Lower leg skin (tissue), 4 donors: ENCODE measurements around the gene TBC1D10A. TPM values are rescaled to one million over a fixed set of nuclear protein-coding genes. Genes with fewer than 3 reads are reported as not detected.

Source experiments
- DNase-seq, 2 donors: peaks; one replicate each; pipeline ENCODE4 v3.0.0-alpha.2; 2019; ENCODE audit warnings: low spot score in 2 of 2
- H3K4me3 ChIP-seq: fragments of 200-600 bp; sonication (generic); 2 replicates; pipeline ENCODE4 v1.5.1; 2017; ENCODE audit warnings: mild to moderate bottlenecking, low read depth; ENCODE audit not compliant: poor library complexity, severe bottlenecking
- POLR2A ChIP-seq, 2 donors: fragments of 450-650 bp; IDR thresholded peaks; one replicate each; pipeline ENCODE4 v1.6.1; 2016 to 2017; ENCODE audit warnings: antibody characterized with exemption in 2 of 2, mild to moderate bottlenecking in 1 of 2, moderate library complexity in 1 of 2
- WGBS, 2 donors: methylation state at CpG; one replicate each; pipeline ENCODE4 v1.1.5; 2018; 5-methylcytosine and 5-hydroxymethylcytosine counted together
- intact Hi-C: fragments of 100-400 bp; cut with DNase I; formaldehyde crosslinking; loops from one replicate; pipeline ENCODE4 v1.15.0; 2023; ENCODE audit warnings: low total_unique reads
- total RNA-seq, 4 donors: library from RNA; depleted of rRNA; stranded (reverse); fragments of >200 nt; gene quantifications; one replicate each; pipeline ENCODE4 v1.1.0, GENCODE V29; 2016
- TF ChIP-seq, protein P1 (sequence below), 3 donors: fragments of 450-650 bp; IDR thresholded peaks; one replicate each; pipeline ENCODE4 v1.5.1; 2016; ENCODE audit warnings: antibody characterized with exemption in 3 of 3, mild to moderate bottlenecking in 3 of 3, moderate library complexity in 2 of 3

The TBC1D10A gene
- total RNA-seq, 4 donors from 2014 or later, result 64.8 to 80.1 (median 74.2) TPM

- TF ChIP-seq POLR2A (IDR thresholded peaks at IDR 0.05), result no peak
- TF ChIP-seq, protein P1, sequence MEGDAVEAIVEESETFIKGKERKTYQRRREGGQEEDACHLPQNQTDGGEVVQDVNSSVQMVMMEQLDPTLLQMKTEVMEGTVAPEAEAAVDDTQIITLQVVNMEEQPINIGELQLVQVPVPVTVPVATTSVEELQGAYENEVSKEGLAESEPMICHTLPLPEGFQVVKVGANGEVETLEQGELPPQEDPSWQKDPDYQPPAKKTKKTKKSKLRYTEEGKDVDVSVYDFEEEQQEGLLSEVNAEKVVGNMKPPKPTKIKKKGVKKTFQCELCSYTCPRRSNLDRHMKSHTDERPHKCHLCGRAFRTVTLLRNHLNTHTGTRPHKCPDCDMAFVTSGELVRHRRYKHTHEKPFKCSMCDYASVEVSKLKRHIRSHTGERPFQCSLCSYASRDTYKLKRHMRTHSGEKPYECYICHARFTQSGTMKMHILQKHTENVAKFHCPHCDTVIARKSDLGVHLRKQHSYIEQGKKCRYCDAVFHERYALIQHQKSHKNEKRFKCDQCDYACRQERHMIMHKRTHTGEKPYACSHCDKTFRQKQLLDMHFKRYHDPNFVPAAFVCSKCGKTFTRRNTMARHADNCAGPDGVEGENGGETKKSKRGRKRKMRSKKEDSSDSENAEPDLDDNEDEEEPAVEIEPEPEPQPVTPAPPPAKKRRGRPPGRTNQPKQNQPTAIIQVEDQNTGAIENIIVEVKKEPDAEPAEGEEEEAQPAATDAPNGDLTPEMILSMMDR (IDR thresholded peaks at IDR 0.05), result no peak
- intact Hi-C loops, result no loop called here
- WGBS, 2 donors, result 76 to 79% methylated on average over 7 of the region's 7 CpGs
- no peak for DNase-seq
- no peak overlapping the region for H3K4me3 ChIP-seq
Observed at GRCh38 chr22:30295576-30295975, 31.2 kb downstream of the TBC1D10A start.

GRCh38 chr22:30294830-30295229, 31.9 kb downstream of the TBC1D10A start:
- H3K4me3 ChIP-seq, result no peak overlapping the region
- TF ChIP-seq, protein P1 (IDR thresholded peaks at IDR 0.05), result no peak
- no peak for TF ChIP-seq POLR2A (IDR thresholded peaks at IDR 0.05)
- intact Hi-C loops, result no loop called here
- 88% methylated on average over 3 to 9 of the region's 11 CpGs for WGBS, 2 donors
- no peak for DNase-seq

DNA sequence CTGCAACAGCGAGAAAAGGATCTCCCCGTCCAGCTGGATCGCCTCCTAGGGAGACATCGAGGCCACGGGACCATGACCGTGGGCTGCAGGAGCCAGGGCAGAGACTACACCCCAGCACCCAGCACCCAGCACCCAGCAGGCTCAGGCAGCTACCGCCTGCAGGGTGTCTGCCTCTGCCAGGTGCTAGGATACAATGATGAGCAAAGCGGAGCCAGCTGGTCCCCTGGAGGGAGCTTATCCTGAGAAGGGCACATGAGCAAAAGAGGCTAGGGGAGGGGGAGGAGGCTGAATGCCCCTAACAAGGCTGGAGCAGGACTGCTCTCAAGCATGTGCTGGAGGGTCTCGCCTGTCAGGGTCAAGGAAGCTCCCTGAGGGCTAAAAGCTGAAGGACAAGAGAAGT, 32.7 kb downstream of the TBC1D10A start:
- TF ChIP-seq POLR2A (IDR thresholded peaks at IDR 0.05), result no peak
- TF ChIP-seq, protein P1 (IDR thresholded peaks at IDR 0.05), result no peak
- no peak overlapping the region for H3K4me3 ChIP-seq
- intact Hi-C loops, result no loop called here
- DNase-seq, result no peak
- WGBS, 2 donors, result 67 to 86% methylated on average over 6 to 9 of the region's 9 CpGs

DNA sequence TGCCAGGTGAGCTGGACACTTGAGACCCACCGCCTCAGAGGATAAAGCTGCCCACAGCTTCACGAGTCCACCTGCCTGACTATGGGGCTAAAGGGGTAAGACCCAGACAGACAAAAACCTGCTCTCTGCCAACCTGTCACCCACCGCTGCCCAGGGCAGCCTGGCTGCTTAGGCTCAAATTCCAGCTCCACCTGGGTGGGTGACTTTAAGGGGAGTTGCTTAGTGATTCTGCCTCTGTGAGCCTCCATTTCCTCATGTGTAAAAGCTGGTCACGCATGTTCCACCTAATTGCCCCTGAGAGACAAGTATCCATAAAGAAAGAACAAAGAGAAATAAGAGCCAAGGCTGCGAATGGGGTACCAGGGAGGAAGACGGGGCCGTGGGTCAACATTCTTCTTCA, 33.7 kb downstream of the TBC1D10A start:
- no peak overlapping the region for H3K4me3 ChIP-seq
- no peak for DNase-seq
- intact Hi-C loops, result no loop called here
- 75 to 79% methylated on average over 7 of the region's 7 CpGs for WGBS, 2 donors
- no peak for TF ChIP-seq POLR2A (IDR thresholded peaks at IDR 0.05)
- TF ChIP-seq, protein P1 (IDR thresholded peaks at IDR 0.05), result no peak

DNA sequence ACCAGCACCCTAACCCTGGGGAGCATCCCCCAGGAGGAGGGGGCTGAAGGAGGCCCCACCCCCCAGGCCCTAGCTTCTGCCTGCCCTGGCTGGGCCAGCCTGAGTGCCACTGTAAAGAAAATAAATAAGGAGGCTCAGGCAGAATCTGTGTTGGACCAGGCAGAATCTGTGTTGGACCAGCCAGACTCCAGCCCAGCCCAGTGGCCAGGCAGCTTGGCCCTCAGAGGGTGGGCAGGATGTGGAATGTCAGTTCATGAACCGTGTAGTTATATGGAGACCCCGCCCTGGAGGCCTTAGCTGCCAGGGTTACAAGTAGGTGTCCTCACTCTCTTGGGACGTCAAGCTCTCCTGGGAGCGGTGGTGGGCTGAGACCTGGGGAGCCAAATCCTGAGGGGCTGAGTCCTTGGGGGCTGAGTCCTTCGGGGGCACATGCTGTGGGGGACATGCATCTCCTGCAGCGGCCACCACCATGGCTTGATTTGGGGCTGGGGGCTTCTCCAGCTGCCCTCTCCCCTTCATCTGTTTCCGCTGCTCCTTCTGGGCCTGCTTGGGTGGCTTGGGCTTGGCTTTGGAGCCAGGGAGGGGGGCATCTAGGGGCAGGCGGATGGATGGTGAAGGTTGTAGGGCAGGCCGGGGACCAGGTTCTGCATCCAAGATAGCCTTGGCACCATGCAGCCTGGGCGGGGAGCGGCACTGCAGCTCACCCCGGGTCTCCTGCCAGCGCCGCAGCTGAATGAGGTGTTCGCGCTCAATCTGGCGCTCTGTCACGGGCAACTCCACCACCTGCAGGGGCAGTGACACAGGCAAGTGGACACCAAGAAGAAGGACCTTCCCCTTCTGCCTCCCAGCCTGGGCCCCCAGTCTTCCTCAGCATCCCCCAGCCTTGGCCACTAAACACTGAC, 34.4 kb downstream of the TBC1D10A start:
- no peak overlapping the region for H3K4me3 ChIP-seq
- 68 to 72% methylated on average over 14 to 18 of the region's 18 CpGs for WGBS, 2 donors
- no peak for TF ChIP-seq POLR2A (IDR thresholded peaks at IDR 0.05)
- intact Hi-C loops, result no loop called here
- no peak for DNase-seq

DNA sequence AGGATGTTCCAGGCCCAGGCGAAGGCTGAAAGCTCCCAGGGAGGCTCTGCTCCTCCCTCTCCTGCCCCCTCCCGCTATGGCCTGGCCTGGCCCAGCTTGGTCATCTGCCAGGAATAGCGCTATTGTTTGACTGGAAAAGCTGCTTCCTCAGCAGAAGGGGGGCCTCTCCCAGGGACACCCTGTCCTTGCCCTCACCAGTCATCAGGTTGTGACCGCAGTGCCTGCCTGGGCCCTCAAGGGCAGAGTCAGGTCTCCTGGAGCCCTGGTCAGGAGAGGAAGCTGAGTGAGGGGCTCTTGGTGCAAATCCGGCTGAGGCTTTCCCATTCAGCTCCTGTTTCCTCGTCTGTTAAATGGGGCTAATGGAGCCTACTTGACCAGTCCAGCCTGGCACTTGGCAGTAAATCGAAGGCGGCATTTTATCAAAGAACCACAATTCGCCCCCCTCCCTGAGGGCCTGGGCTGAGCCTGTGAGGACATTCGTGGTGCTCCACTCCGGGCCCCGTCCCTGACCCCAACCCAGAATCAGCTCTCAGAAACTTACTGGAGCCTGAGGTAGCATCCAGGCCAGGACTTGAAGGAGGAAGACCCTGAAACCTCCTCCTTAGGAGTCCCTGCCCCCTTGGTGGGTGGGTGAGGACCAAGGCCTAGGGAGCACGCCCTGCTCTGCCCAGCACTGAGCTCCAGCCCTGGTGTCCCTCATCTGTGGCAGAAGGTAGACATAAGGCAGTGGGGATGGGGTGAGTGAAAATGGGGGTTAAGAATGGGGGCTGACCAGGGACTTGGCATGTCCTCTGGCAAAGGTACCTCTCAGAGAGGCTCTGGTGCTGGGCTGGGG, 35.5 kb downstream of the TBC1D10A start:
- H3K4me3 ChIP-seq, result no peak overlapping the region
- no peak for TF ChIP-seq POLR2A (IDR thresholded peaks at IDR 0.05)
- TF ChIP-seq, protein P1 (IDR thresholded peaks at IDR 0.05), result no peak
- intact Hi-C loops, result no loop called here
- DNase-seq, result peak; percentile 88 to 98
- 54 to 57% methylated on average over 12 to 13 of the region's 13 CpGs for WGBS, 2 donors
